ENCODE results near the gene HMCN1. TPM values are rescaled to one million over a fixed set of nuclear protein-coding genes. Genes with fewer than 3 reads are reported as not detected.
"Not testable (repeated sequence)": the region's sequence is repeated elsewhere in the genome, so short reads cannot be mapped to it uniquely, and the experiment has no call there.

HMCN1 gene
- total and polyA plus RNA-seq, 8 donors = 0.12 to 15.1 (median 0.86) TPM

- no peak overlapping the region for H3K27ac ChIP-seq
- H3K4me3 ChIP-seq = no peak overlapping the region
- no peak for DNase-seq
- no peaks in the 10 kb centered on the region for H3K27me3 ChIP-seq
- 67 to 77% (median 70%) methylated on average over 10 of the region's 10 CpGs for WGBS, 5 donors
- no peaks in the 10 kb centered on the region for H3K36me3 ChIP-seq
- H3K4me1 ChIP-seq = no peaks in the 10 kb centered on the region
- no peak for TF ChIP-seq CTCF (IDR thresholded peaks at IDR 0.05)
- no peak for TF ChIP-seq EP300 (IDR thresholded peaks at IDR 0.05)
- TF ChIP-seq POLR2AphosphoS5 (IDR thresholded peaks at IDR 0.05) = no peak
- TF ChIP-seq POLR2A (IDR thresholded peaks at IDR 0.05) = no peak
- intact Hi-C loops (cut with DNase I; ENCODE audit: low total_unique reads) = loop anchor here (5.0 kb wide), 1 partner anchor 488 kb away; no protein-coding TSS in a partner anchor
- no peaks in the 10 kb centered on the region for H3K9me3 ChIP-seq
These were observed 476.1 kb downstream of the HMCN1 start for GRCh38 chr1:186210258-186210657.

DNA sequence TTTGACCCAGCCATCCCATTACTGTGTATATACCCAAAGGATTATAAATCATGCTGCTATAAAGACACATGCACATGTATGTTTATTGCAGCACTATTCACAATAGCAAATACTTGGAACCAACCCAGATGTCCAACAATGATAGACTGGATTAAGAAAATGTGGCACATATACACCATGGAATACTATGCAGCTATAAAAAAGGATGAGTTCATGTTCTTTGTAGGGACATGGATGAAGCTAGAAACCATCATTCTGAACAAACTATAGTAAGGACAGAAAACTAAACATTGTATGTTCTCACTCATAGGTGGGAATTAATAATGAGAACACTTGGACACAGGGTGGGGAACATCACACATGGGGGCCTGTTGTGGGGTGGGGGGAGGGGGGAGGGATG lies 477.4 kb downstream of the HMCN1 start:
- H3K27ac ChIP-seq, H3K27me3 ChIP-seq, H3K4me1 ChIP-seq, H3K36me3 ChIP-seq, DNase-seq, H3K4me3 ChIP-seq, H3K9me3 ChIP-seq: not testable (repeated sequence)
- intact Hi-C loops (cut with DNase I; ENCODE audit: low total_unique reads) = loop anchor here (5.0 kb wide), 1 partner anchor 489 kb away; no protein-coding TSS in a partner anchor

- peak in 1 of 2 donors; percentile 91 for DNase-seq
These were observed 478.5 kb downstream of the HMCN1 start for GRCh38 chr1:186212568-186213224.

GRCh38 chr1:186213225-186213607 lies 479.0 kb downstream of the HMCN1 start:
- no peaks in the 10 kb centered on the region for H3K4me1 ChIP-seq

More at GRCh38 chr1:186212568-186213224, 478.5 kb downstream of the HMCN1 start:
- no peaks in the 10 kb centered on the region for H3K27me3 ChIP-seq
- WGBS, 5 donors = 25 to 36% (median 32%) methylated on average over 4 of the region's 4 CpGs
- H3K9me3 ChIP-seq = no peaks in the 10 kb centered on the region
- H3K36me3 ChIP-seq = no peaks in the 10 kb centered on the region
- TF ChIP-seq CTCF (IDR thresholded peaks at IDR 0.05) (peak in 5 of 7 experiments; percentile 48 to 84 (median 68)), POLR2AphosphoS5 (IDR thresholded peaks at IDR 0.05) (peak in 2 of 3 donors; percentile 18 to 68), POLR2A (IDR thresholded peaks at IDR 0.05) (no peak)
- no peak overlapping the region for H3K4me3 ChIP-seq
- intact Hi-C loops (cut with DNase I; ENCODE audit: low total_unique reads) = loop anchor here (5.0 kb wide), 1 partner anchor 490 kb away; no protein-coding TSS in a partner anchor
- H3K27ac ChIP-seq = no peak overlapping the region
- H3K4me1 ChIP-seq = no peaks in the 10 kb centered on the region

More at GRCh38 chr1:186213225-186213607, 479.0 kb downstream of the HMCN1 start:
- no peak for TF ChIP-seq POLR2AphosphoS5 (IDR thresholded peaks at IDR 0.05)
- no peak for TF ChIP-seq EP300 (IDR thresholded peaks at IDR 0.05)
- no peak for TF ChIP-seq CTCF (IDR thresholded peaks at IDR 0.05)
- no peak for TF ChIP-seq POLR2A (IDR thresholded peaks at IDR 0.05)
- Histone ChIP-seq H3K9me3 (no peaks in the 10 kb centered on the region), H3K27ac (no peak overlapping the region), H3K36me3 (no peaks in the 10 kb centered on the region), H3K27me3 (no peaks in the 10 kb centered on the region), H3K4me3 (no peak overlapping the region)
- WGBS, 5 donors = 47 to 60% (median 49%) methylated on average over 2 of the region's 2 CpGs
- intact Hi-C loops (cut with DNase I; ENCODE audit: low total_unique reads) = loop anchor here (5.0 kb wide), 1 partner anchor 491 kb away; no protein-coding TSS in a partner anchor
- no peak for DNase-seq

Measured in stomach (tissue), 9 donors.